GM18505 (cell line): ENCODE data around the gene PPP1R3C.

Experiments used
- ATAC-seq: cut with Tn5 transposase; IDR thresholded peaks from one replicate; pipeline ENCODE4 v1.9.1; 2021; ENCODE audit not compliant: unreplicated experiment
- POLR2A ChIP-seq: IDR thresholded peaks from 4 replicates; pipeline ENCODE4 v1.6.1; 2011; ENCODE audit warnings: borderline replicate concordance; ENCODE audit not compliant: insufficient read depth, insufficient read length; ENCODE audit errors: extremely low read depth

The PPP1R3C gene

GRCh38 chr10:91589658-91590035 is 43.2 kb downstream of the PPP1R3C start:
- TF ChIP-seq POLR2A: no peak
- no peak for ATAC-seq

- no peak for TF ChIP-seq POLR2A
- no peak for ATAC-seq
Observed at GRCh38 chr10:91589015-91589657, 43.7 kb downstream of the PPP1R3C start.

- no peak for ATAC-seq
Observed at GRCh38 chr10:91587710-91588638, 44.9 kb downstream of the PPP1R3C start.

GRCh38 chr10:91582153-91582554 is 50.7 kb downstream of the PPP1R3C start:
- no peak for TF ChIP-seq POLR2A
- ATAC-seq: no peak

More at GRCh38 chr10:91587710-91588638, 44.9 kb downstream of the PPP1R3C start:
- no peak for TF ChIP-seq POLR2A

- ATAC-seq: no peak
- no peak for TF ChIP-seq POLR2A
Observed at GRCh38 chr10:91579329-91579985, 53.4 kb downstream of the PPP1R3C start.
